ENCODE measurements around the gene CPPED1.
A peak's percentile ranks its signal among the peaks of the same experiment; 100 is the strongest.
"Not testable (repeated sequence)": the region's sequence is repeated elsewhere in the genome, so short reads cannot be mapped to it uniquely, and the experiment has no call there.

CPPED1 gene, protein sequence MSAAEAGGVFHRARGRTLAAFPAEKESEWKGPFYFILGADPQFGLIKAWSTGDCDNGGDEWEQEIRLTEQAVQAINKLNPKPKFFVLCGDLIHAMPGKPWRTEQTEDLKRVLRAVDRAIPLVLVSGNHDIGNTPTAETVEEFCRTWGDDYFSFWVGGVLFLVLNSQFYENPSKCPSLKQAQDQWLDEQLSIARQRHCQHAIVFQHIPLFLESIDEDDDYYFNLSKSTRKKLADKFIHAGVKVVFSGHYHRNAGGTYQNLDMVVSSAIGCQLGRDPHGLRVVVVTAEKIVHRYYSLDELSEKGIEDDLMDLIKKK

GRCh38 chr16:12803203-12804093, at the start of gene CPPED1:
Gene CPPED1, minus strand, starts transcription at chr16:12803887. Its CDS starts 111 bp downstream, at chr16:12803776.
- peak; percentile 80 for DNase-seq (ENCODE audit: low read depth)

GRCh38 chr16:12850186-12850585, 46.5 kb upstream of the CPPED1 start:
- no peak for DNase-seq (ENCODE audit: low read depth)

GRCh38 chr16:12846592-12846991, 42.9 kb upstream of the CPPED1 start:
- DNase-seq (ENCODE audit: low read depth) = no peak

GRCh38 chr16:12845282-12845681, 41.6 kb upstream of the CPPED1 start:
- no peak for DNase-seq (ENCODE audit: low read depth)

DNA sequence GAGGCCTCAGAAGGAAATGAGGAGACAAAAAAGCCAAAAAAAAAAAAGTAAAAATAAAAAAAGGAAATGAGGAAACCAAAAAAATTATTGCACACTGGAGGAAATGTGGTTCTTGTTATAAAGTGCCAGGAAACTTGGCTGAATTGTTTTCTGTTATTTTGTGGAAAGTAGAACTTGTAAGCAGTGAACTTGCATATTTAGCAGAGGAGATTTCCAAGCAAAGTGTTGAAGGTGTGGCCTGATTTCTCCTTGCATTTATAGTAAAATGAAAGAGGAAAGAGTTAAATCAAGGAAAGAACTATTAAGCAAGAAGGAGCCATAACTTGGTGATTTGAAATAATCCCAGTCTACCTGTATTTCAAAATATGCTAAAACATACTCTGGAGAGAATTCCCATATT, 34.1 kb upstream of the CPPED1 start:
- DNase-seq (ENCODE audit: low read depth) = no peak

GRCh38 chr16:12837291-12837690, 33.6 kb upstream of the CPPED1 start:
- no peak for DNase-seq (ENCODE audit: low read depth)

DNA sequence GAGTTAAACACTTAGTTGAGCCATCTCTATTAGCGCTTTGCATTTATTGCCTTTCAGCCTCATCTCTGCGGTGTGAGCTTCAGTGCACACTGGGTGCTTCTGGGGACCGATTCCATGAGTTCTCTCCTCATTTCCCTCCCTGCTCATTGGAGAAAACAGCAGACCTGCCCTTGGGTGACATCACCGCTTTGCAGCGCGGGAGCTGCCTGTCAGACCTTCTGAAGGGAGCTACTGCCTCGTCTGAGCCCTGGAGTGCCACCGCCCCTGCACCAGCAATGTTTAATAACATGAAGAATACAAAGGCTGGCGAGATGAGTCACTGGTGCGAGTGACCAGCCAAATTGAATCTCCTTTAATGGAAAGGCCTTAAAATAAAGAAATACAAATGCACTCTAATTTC, 30.2 kb upstream of the CPPED1 start:
- DNase-seq (ENCODE audit: low read depth) = no peak

- DNase-seq (ENCODE audit: low read depth) = no peak
Observed at GRCh38 chr16:12829096-12829888, 25.6 kb upstream of the CPPED1 start.

GRCh38 chr16:12828206-12828605, 24.5 kb upstream of the CPPED1 start:
- no peak for DNase-seq (ENCODE audit: low read depth)

- DNase-seq (ENCODE audit: low read depth) = no peak
Observed at GRCh38 chr16:12826559-12826958, 22.9 kb upstream of the CPPED1 start.

- DNase-seq (ENCODE audit: low read depth) = peak; percentile 74
Observed at GRCh38 chr16:12819126-12820117, 15.7 kb upstream of the CPPED1 start.

DNA sequence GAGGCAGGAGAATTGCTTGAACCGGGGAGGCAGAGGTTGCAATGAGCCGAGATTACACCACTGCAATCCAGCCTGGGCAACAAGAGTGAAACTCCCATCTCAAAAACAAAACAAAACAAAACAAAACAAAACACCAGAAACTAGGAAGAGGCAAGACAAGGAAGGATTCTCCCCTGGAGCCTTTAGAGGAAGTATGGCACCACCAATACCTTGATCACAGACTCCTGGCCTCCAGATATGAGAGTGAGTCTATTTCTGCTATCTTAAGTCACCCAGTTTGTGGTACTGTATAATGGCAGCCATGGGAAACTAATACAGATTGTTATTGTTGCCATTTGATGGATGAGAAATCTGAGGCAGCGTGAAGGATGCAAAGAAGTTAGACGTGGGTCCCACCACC, 14.6 kb upstream of the CPPED1 start:
- no peak for DNase-seq (ENCODE audit: low read depth)

DNA sequence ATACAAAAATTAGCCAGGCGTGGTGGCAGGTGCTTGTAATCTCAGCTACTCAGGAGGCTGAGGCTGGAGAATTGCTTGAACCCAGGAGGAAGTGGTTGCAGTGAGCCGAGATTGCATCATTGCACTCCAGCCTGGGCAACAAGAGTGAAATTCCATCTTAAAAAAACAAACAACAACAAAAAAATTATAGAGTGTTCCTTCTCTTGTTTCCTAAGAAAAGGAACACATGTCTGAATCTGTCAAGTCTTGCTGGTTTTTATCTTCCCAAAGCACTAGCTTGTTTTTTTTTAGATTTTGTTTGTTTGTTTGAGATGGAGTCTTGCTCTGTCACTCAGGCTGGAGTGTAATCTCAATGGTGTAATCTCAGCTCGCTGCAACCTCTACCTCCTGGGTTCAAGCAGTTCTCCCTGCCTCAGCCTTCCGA, 13.1 kb upstream of the CPPED1 start:
- not testable (repeated sequence) for DNase-seq (ENCODE audit: low read depth)

DNA sequence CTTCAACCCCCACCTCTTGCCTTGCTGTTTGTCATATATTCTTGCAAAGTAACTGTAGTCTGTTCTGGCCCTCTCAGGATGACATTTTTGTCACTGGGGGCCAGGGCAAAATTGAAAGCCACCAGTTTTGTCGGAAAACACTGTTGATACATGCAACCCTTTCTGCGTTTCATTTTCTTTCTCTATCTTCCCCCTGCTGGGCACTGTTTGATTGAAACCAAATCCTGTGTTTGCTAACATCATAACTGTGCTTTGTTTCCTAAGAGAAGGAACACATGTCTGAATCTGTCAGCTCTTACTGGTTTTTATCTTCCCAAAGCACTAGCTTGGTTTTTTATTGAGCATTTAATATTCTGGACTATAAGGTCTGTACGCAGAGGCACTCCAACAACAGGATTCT, 11.7 kb upstream of the CPPED1 start:
- DNase-seq (ENCODE audit: low read depth) = no peak

DNA sequence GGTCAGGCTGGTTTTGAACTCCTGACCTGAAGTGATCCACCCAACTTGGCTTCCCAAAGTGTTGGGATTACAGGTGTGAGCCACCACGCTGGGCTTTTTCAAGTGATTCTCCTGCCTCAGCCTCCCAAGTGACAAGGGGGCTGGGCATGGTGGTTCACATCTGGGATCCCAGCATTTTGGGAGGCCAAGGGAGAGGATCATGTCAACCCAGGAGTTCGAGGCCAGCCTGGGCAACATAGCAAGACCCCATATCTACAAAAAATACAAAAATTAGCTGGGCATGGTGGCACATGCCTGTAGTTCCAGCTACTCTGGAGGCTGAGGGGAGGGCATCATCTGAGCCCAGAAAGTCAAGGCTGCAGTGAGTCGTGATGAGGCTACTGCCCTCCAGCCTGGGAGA, 10.0 kb upstream of the CPPED1 start:
- not testable (repeated sequence) for DNase-seq (ENCODE audit: low read depth)

DNA sequence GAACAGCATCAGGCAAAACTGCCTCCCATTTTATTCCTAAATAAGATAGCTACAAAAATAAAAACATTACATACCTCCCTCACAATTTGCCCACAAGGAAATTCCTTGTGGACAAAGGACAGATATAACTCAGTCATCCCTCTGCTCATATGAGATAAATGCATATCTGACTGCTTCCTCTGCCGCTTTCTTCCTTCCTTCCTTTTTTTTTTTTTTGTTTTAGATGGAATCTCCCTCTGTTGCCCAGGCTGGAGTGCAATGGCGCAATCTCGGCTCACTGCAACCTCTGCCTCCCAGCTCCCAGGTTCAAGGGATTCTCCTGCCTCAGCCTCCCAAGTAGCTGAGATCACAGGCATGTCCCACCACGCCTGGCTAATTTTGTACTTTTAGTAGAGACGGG, 9.6 kb upstream of the CPPED1 start:
- DNase-seq (ENCODE audit: low read depth) = not testable (repeated sequence)

- no peak for DNase-seq (ENCODE audit: low read depth)
Observed at GRCh38 chr16:12811441-12812383, 8.0 kb upstream of the CPPED1 start.

DNA sequence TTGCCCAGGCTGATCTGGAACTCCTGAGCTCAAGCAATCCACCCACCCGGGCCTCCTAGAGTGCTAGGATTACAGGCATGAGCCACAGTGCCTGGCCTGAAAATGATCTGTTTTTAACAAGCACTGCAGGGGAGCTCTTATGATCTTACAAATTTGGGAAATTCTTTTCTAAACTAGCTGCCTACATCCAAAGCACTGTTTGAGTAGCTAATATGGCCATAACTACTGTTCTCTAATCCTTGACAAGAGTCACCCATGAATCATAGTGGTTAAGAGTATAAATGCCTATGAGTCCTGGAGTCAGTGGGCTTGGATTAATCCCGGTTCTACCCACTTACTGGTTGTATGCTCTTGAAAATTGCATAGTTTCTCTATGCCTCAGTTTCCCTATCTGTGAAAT, 1.4 kb upstream of the CPPED1 start:
- no peak for DNase-seq (ENCODE audit: low read depth)

- DNase-seq (ENCODE audit: low read depth) = no peak
Observed at GRCh38 chr16:12804395-12804794, 708 bp upstream of the CPPED1 start.

DNA sequence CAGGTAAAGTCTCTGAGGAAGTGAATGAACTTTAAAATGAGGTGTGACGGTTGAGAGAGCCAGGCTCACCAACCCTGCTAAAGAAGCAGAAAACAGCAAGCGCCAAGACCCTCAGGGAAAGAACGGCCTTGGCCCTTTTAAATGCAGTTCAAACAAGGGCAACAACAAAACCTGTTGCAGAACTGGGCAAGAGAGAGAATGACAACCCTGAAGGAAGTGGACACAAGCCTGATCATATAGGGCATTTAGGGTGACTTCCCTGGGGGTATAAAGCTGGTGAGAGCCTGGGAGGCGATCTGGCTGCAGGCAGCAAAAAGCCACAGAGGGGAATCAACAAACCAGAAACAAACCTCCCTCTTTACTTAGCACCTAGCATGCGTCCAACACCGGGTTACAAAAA, 1.0 kb downstream of the CPPED1 start:
- no peak for DNase-seq (ENCODE audit: low read depth)

Measured in stimulated activated CD8-positive, alpha-beta memory T cell treated with anti-CD3 and anti-CD28 coated beads, Interleukin-7, amount 100 ng/mL, for 24 hours (primary cell).